GM18873 (cell line): ENCODE data around the gene KLF12.

Experiments used
- ATAC-seq: cut with Tn5 transposase; IDR thresholded peaks from one replicate; pipeline ENCODE4 v1.9.1; 2021; ENCODE audit warnings: mild to moderate bottlenecking, moderate library complexity, moderate number of reproducible peaks; ENCODE audit not compliant: unreplicated experiment, low FRiP score

KLF12 gene

DNA sequence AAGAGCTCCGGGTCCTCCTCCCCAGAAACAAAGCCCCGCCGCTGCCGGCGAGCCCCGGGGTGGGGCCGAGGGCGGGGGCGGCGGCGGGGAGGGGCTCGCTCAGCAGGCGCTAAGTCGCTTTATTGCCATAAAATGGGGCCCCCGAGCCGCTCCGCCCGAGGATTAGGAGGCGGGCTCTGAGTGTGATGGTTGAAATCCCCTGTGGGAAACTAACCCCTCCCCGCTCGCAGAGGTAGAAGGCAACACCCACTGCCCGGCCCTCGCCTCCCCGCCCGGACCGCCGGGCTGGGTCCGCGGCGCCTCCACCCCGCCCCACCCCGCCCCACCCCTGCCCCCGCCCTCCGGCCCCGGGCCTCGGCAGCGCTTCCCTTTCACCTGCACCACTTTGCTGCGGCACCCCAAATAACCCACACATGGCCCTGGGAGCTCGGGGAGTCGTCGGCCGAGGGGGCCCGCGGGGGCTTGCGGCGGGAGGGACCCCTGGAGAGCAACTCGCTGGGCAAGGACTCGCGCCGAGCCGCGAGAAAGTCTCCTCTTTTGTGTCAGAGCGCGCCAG, at the start of gene KLF12:
KLF12 (minus strand) TSS at position 184 of the 556 bp plus-strand sequence.
- ATAC-seq = peak; percentile 55

DNA sequence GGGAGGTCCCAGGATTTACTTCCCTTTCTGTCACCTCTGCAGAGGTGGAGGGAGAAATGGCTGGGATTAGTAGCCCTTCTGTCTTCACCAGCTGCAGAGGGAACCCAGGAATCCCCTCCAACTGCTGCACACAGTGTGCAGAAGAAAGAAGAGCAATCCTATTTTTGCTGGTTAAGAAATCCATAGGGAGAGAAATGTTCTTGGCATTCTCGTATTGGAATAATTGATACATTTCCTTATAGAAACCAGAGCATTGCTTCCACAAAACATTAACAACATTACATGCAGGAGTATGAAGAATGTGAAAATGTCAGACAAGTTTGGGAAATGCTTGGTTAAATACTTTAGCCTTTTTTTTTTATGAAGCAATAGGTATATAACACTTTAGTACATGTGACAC, 48.3 kb upstream of the KLF12 start:
- no peak for ATAC-seq

DNA sequence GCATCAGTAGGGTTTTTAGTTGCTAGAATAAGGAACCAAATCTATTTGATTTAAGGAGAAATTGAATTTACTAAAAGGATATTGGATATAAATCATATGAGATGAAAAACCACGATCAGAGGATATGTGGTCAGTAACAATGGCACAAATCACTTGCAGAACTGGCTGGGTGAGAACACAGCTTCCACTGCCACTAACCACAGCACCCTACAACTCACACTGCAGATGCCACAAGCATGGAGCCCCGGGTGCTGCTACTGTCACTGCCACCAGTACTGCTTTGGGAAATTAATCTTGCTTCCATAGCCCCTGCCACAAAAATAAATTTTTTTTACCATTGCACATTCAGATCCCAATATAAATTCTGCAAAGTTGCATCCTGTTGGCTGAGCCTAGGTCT, 40.6 kb upstream of the KLF12 start:
- ATAC-seq = no peak

DNA sequence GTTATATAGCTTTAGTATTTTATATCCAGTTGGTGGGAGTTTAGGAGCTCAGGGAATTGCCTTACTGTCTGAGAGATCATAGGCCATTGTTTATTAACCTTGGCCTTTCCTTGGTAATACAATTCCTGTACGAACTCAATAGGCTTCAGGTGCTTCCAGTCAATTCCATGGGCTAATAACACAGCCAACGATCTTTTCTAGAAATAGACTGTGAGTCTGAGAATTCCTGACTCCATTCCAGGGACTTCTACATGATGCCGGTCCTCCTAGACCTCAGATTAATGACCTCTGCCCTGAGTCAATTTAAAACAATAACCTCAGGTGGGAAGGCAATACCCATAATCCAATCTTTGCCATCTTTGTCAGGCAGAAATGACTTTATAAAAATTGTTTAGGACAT, 39.6 kb upstream of the KLF12 start:
- no peak for ATAC-seq

DNA sequence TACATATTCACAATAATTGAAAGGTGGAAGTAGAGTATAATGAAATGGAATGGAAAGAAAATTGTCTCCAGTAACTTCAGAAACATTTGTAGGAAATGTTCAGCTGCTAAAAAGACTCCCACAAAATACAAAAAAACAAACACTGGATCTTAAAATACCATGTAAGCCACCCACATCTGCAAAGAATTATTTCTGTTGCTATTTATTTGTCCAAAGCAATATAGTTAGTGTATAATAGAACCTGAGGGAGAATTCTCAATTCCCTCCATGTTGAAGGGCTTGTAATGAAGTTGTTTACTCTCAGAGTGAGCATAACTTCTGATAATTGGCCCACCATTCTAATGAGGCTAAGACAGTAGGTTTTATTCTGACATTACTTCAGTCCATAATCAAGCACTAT, 37.4 kb upstream of the KLF12 start:
- ATAC-seq = no peak

DNA sequence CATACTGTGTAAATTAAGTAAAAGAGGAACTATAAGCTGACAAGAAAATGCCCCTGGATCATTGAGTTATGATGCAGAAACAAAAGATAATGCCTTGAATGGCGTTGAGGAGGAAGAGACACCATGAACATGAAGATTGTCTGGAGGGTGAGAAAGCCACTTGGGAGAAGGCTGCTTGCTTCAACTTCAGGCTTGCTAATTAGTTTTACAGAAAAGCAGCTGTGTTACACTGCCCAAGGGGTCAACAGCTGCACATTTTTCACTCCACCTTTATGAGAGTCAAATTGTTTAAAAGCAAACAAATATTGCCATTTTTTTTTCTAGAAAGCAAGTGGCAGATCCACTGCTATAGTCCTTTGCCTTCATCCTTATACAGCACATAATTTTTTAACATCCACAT, 35.5 kb upstream of the KLF12 start:
- no peak for ATAC-seq

DNA sequence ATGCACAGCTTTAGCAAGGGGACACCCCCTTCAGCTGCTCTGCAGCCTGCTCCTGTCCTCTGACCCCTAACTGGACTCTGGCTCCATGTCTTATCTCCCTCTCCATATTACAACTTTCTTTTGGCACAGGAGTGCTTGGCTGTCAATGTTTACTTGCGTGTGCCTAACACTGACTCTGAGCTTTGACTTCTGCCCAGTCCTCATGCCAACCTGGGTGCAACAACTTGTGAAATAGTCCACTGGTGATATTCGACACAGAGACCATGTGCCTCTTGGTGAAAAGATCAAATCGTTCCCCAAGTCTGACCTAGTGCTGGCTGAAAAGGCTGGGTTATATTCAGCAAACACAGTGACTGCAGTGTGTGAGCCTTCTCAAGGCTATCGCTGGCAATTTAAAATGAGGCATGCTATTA, 34.1 kb upstream of the KLF12 start:
- no peak for ATAC-seq

DNA sequence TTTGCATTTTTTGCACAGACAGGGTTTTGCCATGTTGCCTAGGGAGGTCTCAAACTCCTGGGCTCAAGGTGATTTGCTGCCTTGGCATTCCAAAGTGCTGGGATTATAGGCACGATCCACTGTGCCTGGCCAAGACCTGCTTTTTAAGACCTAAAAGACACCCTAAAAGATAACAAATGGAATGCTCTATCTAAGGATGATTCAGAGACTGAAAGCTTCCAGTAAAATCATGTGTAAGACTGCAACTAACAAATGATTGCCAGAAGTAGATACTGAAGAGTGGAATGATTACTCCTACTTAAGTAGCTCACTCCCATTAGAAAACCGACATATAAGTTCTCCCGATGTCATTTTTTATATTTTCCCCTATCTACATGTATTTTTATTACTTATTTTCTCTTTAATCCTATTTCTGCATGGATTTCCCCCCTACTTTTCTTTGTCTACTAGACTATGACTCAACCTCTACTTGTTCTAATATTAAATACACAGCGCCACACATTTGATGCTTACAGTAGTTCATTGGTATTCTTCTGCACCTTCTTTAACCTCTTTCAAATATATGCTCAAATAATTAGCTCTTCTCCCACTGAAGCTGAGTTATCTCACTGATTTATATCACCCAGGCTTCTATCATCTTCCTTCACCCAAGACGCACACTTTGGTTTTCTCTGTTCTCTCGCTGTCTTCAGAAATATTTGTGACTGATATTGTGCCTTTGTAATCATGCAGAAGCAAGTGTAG, 32.2 kb upstream of the KLF12 start:
- ATAC-seq = no peak

DNA sequence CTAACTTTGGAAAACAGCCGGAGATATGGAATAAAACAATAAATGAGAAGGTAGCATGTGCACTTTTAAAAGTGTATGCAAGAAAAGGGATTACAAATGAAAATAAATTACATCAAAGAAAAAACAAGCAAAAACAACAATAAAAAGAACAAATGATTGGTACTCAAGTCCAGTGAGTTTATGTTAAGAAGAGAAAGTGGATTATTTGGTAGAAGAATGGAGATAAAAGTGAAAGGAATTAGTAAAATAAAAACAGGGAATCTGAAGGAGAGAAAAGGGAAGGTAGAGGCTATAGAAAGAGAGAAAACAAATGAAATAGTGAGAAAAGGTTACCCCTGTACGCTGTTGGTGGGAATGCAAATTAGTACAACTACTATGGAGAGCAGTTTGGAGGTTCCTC, 28.6 kb upstream of the KLF12 start:
- ATAC-seq = no peak

DNA sequence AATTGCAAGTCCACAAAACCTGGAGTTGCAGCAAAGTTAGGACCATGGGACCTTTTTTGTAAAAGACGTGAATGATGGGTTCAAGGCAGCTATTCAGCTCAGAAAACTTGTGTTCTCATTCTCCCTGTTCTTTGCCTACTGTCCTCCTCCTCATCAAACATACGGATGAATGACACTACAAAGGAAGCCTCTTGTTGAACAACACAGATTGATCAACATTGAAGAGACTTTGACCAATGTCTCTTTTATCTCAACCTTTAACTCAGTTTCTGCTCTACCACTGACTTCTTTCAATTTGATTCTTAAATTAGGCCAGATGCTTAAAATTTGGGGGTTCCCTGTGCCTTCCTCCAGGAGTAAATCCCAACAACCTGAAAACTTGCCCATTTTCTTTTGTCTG, 27.9 kb upstream of the KLF12 start:
- ATAC-seq = no peak

DNA sequence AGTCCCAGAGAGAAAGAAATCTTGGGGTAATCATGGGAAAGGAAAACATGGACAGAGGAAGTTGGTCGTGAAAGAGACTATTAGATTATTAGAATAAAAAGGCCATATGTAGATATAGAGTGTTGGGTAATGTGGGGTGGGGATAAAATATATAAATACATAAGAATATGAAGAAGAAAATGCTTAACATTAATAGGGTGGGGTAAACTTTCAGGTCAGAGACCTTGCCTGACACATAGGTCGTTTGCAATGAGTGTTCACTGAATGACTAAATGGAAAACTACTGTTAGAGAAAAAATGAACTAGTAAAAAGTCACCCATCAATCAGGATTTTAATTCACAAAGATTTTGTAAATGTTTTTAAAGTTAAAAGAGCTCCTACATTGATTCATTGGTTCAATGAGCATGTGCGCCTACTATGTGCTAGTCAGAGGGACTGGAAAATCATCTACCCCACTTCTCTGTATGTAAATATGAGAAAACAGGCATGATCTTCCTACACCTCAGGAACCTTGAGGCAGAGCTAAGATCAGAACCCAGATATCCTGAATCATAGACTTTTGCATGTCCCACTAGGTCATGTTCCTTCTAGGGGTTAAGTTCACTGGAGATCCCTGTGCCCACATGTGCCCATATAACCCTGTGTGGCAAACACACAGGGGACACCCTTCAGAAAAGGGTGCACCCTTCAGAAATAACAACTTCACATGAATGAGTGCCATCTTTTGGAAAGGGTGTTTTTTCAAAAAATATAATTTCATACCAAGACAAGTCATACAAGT, 24.6 kb upstream of the KLF12 start:
- ATAC-seq = no peak

DNA sequence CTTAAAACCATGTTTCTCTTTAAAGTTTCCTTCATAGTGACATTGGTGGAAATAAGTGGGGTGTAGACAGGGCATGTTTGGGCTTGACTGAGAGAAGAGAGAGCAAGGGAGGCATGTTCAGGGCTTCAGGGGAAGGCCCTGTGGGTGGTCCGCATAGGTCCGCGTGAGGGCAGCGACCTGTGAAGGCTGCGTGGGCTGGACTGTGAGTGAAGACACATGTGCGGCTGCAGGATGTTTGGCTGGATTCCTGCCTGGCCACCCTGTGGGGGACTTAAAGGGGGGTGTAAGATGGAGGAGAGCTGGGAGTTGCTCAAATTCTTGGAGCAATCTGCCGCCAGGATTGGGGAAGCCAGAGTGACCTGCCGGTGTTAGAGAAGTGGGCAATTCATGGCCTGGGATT, 23.8 kb upstream of the KLF12 start:
- ATAC-seq = no peak

DNA sequence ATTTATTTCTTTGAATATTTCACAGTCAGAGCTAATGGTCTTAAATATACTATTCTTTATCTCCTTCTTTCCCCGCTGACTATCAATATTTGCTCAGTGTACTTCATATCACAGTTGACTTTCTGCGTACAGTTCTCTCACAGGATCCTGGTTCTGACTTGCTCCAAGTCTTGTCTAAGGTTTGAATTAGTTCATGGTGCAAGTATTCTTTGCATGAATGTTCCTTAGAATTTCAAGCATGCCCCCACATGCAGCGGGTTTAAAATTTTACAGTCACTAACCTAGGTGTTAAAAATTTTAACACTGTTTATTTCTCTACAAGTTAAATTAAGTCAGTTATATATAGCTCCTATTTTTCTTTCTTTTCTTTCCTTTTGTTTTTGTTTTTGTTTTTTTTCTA, 20.8 kb upstream of the KLF12 start:
- ATAC-seq = no peak

DNA sequence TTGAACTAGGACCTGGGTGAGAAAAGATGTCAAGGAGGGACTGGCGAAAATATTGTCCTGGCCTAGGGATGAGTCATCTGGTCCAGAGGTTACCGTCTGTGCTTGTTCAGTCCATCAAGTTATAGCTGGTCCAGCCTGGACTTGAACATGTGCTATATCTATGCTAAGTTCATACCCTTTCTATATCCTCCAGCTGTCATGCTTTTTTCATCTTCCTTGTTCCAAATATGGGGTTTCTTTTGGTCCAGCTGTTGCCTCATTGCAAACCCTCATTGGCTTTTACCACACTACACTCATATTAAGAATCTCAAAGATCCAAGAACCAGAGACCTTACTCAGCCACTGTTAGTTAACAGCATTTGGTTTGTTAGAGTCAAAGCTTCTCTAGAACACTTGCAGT, 19.1 kb upstream of the KLF12 start:
- ATAC-seq = no peak

DNA sequence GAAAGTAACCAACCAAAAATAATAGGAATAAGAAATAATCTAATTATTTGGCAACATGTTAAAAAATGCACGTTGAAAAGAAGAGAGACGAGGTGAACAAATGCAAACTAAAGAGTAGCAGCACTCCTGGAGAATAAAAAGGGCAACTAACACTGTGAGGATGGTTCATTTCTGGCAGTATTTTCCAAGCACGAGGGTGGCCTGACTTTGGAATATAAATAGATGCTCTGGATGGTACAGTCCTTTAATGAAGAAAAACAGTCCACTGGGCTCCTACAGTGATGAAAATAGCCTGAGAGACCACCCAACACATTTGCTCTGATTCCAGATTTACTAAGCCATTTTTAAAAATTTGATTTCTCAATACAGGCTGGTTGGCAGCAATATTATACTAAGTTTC, 17.7 kb upstream of the KLF12 start:
- no peak for ATAC-seq

DNA sequence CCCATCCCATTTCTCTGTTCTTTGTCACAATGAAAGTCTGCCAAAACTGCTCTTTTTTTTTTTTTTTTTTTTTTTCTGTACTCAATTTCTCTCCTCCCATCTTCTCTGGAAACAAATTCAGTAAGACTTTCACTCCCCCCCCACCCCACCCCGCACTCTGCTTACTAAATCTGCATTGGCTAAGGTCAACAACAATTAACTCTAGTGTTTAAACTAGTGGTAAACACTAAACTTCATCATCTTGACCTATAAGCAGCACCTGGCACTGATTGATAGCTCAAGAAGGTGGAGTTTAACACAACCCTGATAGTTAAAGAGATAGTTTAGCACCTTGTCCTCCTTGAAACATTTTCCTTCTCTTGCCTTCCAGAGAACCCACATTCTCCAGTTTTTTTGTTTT, 14.1 kb upstream of the KLF12 start:
- no peak for ATAC-seq

DNA sequence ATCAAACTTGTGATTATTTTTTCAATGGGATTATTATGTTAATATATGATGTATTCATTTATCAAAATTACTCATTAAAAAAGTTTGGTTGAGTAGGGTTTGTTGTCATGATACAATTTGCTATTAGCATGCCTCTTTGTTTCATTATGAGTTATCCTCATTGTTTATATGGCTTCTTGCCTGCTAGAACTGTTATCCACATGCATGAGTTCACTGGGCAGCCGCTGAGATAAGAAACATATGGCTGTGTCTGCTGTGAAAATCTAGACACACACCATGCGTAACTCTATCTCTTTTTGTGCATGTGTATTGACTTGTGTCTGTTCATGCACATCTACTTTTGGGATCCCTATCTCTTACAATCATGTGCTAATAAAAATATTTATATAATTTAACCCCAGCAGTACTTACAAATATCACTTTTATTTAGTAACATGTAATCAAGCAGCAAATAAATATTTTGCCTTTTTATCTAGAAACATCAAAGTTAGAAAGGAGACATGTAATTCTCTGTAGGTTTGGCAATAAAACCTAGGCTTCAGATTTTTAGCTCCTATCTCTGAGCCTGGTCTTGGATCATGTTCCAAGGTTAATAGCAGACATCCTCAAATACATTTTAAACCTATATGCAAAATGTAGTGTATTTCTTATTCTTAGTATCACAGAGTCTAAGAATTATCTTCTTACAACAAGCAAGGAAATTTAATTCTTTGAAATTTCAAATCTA, 11.2 kb upstream of the KLF12 start:
- ATAC-seq = no peak

DNA sequence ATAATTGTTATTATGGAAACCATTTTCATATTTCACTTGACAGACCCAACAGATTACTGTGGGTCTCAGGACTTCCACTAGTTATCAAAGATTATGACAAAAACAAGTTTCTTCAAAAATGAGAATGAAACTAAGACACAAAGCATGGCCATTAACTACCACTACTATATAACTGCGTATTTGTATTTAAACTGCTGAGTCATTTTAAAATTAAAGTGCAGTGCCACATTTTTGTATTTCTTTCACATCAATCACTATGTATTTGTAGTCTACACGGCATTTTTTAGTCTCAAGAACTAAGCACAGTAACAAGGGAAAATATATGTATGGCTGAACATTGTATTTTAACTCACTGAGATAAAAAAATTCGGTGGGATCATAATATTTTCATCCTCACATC, 10.1 kb upstream of the KLF12 start:
- no peak for ATAC-seq

DNA sequence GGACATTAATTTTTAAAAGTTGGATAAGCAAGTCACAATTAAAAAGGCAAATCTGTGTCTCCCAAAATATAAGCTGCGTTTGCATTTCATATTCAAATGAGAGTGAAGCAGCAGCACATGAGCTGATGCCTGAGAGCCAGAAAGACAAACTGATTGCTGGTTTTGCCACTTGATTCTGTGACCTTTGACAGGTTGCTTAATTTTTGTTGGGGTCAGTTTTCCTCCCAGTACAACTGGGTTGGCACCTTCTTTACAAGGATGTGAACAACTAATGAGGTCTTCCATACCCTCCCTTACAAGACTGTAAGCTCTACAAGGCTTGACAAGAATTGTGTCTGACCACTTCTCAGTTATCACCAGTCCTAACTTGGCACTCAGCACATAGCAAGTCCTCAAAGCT, 8.1 kb upstream of the KLF12 start:
- ATAC-seq = no peak

DNA sequence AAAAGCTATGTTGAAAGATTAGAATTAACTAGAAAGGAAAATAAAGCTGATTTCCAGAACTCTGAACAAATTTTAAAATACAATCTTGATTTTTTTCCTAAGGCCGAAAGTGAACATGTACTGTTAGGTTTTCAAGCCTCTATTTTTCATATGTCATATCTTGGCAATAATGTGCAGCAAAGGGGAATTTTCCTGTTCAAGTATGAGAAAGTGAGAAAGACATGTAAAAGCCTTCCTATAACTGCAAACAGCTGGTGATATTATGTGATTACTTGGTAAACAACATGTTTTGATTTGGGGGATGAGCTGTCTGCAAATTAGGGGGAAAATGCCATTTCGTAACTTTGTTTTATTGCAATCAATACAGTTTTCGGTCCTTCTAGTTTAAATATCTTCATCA, 4.0 kb upstream of the KLF12 start:
- ATAC-seq = no peak

DNA sequence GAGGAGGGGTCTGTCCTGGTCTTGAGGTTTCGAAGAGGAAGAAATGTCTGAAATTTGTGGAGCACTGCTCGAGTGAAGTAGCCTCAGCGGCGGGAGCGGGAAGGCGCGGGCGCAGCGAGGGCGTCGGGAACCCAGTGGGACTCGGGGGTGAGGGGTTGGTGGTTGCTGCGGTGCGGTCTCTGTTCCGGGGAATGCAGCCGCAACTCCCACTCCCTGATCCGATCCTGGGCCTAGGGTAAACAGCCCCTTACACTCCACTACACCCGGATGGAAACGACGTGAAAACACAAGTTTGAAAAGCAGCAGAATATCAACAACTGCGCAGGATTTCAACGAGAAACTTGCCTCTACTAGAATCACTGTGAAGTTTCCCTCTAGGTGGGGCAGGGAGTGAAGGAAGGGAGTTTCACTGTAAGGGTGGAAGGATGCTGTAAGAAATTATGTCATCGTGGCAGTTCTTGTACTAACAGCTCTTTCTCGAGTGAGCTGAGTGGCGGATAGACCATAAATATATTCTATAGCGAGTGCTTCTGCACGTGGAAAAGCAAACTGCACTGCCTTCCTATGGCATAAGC, 2.0 kb upstream of the KLF12 start:
- no peak for ATAC-seq
